Esophagus muscularis mucosa (tissue), 4 donors: ENCODE measurements around the gene STARD5. TPM values are rescaled to one million over a fixed set of nuclear protein-coding genes. Genes with fewer than 3 reads are reported as not detected.
A peak's percentile ranks its signal among the peaks of the same experiment; 100 is the strongest.

Experiments
- DNase-seq: peaks from one replicate; pipeline ENCODE4 v3.0.0-alpha.2; 2017; ENCODE audit errors: extremely low spot score
- H3K27ac ChIP-seq, 4 donors: fragments of 200-600 bp; sonication (generic); replicated peaks in 1 of 4; 1 replicate in 3 of 4; 2 replicates in 1 of 4; pipeline ENCODE4 v1.5.1; 2016 to 2019; ENCODE audit warnings: mild to moderate bottlenecking in 1 of 4
- H3K27me3 ChIP-seq, 4 donors: fragments of 200-600 bp; sonication (generic); one replicate each; pipeline versions ENCODE4 v1.5.1 to v1.6.0; 2016 to 2019
- H3K36me3 ChIP-seq, 4 donors: fragments of 200-600 bp; sonication (generic); one replicate each; pipeline ENCODE4 v1.5.1; 2016 to 2019
- H3K4me1 ChIP-seq, 4 donors: fragments of 200-600 bp; sonication (generic); one replicate each; pipeline ENCODE4 v1.5.1; 2016 to 2019
- H3K4me3 ChIP-seq, 4 donors: fragments of 200-600 bp; sonication (generic); 1 replicate in 2 of 4; 2 replicates in 2 of 4; pipeline ENCODE4 v1.5.1; 2016 to 2019; ENCODE audit warnings: mild to moderate bottlenecking in 4 of 4, moderate library complexity in 1 of 4
- H3K9me3 ChIP-seq, 4 donors: fragments of 200-600 bp; sonication (generic); 1 replicate in 3 of 4; 2 replicates in 1 of 4; pipeline ENCODE4 v1.5.1; 2016 to 2019
- EP300 ChIP-seq: sonication (generic); formaldehyde crosslinking; IDR thresholded peaks from one replicate; pipeline ENCODE4 v1.6.1; 2017; ENCODE audit warnings: antibody characterized with exemption
- POLR2A ChIP-seq: fragments of 450-650 bp; IDR thresholded peaks from one replicate; pipeline ENCODE4 v1.6.1; 2017; ENCODE audit warnings: antibody characterized with exemption, moderate library complexity, mild to moderate bottlenecking, low read depth
- POLR2AphosphoS5 ChIP-seq, 2 donors: sonication (generic); formaldehyde crosslinking; IDR thresholded peaks; one replicate each; pipeline ENCODE4 v1.6.1; 2017; ENCODE audit warnings: antibody characterized with exemption in 2 of 2
- WGBS: methylation state at CpG from one replicate; pipeline ENCODE4 v1.1.5; 2018; 5-methylcytosine and 5-hydroxymethylcytosine counted together
- intact Hi-C: fragments of 100-400 bp; cut with DNase I; formaldehyde crosslinking; loops from one replicate; pipeline ENCODE4 v1.15.1; 2023
- total RNA-seq, 4 donors: library from RNA; depleted of rRNA; stranded (reverse); fragments of >200 nt; gene quantifications; one replicate each; pipeline versions ENCODE4 v1.1.0 to v1.2.1, GENCODE V29; 2016
- TF ChIP-seq, protein P1 (sequence below), 3 experiments: fragments of 200-600 bp in 2 of 3; fragments of 450-650 bp in 1 of 3; sonication (generic) in 2 of 3; IDR thresholded peaks; one replicate each; pipeline ENCODE4 v1.5.1; 2017 to 2019; ENCODE audit warnings: antibody characterized with exemption in 3 of 3, mild to moderate bottlenecking in 2 of 3, moderate library complexity in 1 of 3

The STARD5 gene
- total RNA-seq, 4 donors from 2014 or later = 2.7 to 3.7 (median 3.0) TPM

DNA sequence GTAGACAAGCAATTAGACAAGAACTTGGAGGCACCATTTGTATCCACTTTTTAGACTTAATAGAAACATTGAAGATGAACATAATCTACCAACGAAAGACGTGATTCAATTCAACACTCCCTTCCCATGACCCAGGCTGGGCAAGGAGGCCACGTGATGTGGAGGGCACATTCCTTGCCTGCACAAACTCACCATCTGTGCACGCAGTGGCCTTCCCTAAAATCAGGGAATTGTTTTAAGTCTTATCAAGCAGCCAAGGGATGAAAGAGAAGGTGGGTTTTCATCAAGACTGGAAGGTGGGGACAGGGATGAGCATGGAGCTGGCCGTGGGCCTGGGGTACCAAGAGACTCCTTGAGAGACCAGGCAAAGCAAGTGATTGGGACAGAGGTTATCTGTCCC, 13.5 kb downstream of the STARD5 start:
- H3K9me3 ChIP-seq = no peaks in the 10 kb centered on the region
- intact Hi-C loops = no loop called here
- H3K27ac ChIP-seq = peak overlapping the region in 2 of 4 donors; percentile 3 to 14
- TF ChIP-seq, protein P1, sequence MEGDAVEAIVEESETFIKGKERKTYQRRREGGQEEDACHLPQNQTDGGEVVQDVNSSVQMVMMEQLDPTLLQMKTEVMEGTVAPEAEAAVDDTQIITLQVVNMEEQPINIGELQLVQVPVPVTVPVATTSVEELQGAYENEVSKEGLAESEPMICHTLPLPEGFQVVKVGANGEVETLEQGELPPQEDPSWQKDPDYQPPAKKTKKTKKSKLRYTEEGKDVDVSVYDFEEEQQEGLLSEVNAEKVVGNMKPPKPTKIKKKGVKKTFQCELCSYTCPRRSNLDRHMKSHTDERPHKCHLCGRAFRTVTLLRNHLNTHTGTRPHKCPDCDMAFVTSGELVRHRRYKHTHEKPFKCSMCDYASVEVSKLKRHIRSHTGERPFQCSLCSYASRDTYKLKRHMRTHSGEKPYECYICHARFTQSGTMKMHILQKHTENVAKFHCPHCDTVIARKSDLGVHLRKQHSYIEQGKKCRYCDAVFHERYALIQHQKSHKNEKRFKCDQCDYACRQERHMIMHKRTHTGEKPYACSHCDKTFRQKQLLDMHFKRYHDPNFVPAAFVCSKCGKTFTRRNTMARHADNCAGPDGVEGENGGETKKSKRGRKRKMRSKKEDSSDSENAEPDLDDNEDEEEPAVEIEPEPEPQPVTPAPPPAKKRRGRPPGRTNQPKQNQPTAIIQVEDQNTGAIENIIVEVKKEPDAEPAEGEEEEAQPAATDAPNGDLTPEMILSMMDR (IDR thresholded peaks at IDR 0.05) = no peak
- no peak for TF ChIP-seq EP300
- TF ChIP-seq POLR2A = no peak
- TF ChIP-seq POLR2AphosphoS5 (IDR thresholded peaks at IDR 0.05) = no peak
- H3K36me3 ChIP-seq = peaks cover 0 to 64% (median 42%) of the 10 kb centered on the region in 4 donors
- DNase-seq = no peak
- no peaks in the 10 kb centered on the region for H3K27me3 ChIP-seq
- 91% methylated on average over 5 of the region's 5 CpGs for WGBS
- H3K4me3 ChIP-seq = no peak overlapping the region
- peaks cover 5 to 26% (median 22%) of the 10 kb centered on the region in 4 donors for H3K4me1 ChIP-seq

- Histone ChIP-seq H3K4me3 (no peak overlapping the region), H3K9me3 (no peaks in the 10 kb centered on the region), H3K36me3 (peaks cover 0 to 67% (median 42%) of the 10 kb centered on the region in 4 donors), H3K4me1 (peaks cover 5 to 26% (median 22%) of the 10 kb centered on the region in 4 donors), H3K27ac (no peak overlapping the region), H3K27me3 (no peaks in the 10 kb centered on the region)
- intact Hi-C loops = no loop called here
- WGBS = 92% methylated on average over 8 of the region's 8 CpGs
- TF ChIP-seq, protein P1 (IDR thresholded peaks at IDR 0.05) = no peak
- no peak for TF ChIP-seq EP300
- no peak for TF ChIP-seq POLR2A
- TF ChIP-seq POLR2AphosphoS5 (IDR thresholded peaks at IDR 0.05) = no peak
- no peak for DNase-seq
These were observed 14.1 kb downstream of the STARD5 start for GRCh38 chr15:81309647-81310450.

GRCh38 chr15:81308260-81308659, 15.7 kb downstream of the STARD5 start:
- no CpG with 5 or more reads among the region's 2 CpGs for WGBS
- H3K27ac ChIP-seq = no peak overlapping the region

GRCh38 chr15:81304226-81304625, 19.7 kb downstream of the STARD5 start:
- peaks cover 0 to 82% (median 50%) of the 10 kb centered on the region in 4 donors for H3K36me3 ChIP-seq
- H3K4me1 ChIP-seq = peaks cover 5 to 18% (median 11%) of the 10 kb centered on the region in 4 donors
- 73% methylated on average over 5 of the region's 5 CpGs for WGBS
- intact Hi-C loops = no loop called here
- peaks cover 0 to 5% (median 0%) of the 10 kb centered on the region in 4 donors for H3K27me3 ChIP-seq
- no peaks in the 10 kb centered on the region for H3K9me3 ChIP-seq
- H3K4me3 ChIP-seq = no peak overlapping the region
- H3K27ac ChIP-seq = peak overlapping the region; percentile 17 to 44 (median 38)
- TF ChIP-seq POLR2A (no peak), POLR2AphosphoS5 (IDR thresholded peaks at IDR 0.05) (peak in 1 of 2 donors; percentile 13)
- DNase-seq = no peak

More at GRCh38 chr15:81308260-81308659, 15.7 kb downstream of the STARD5 start:
- H3K4me1 ChIP-seq = peaks cover 5 to 29% (median 25%) of the 10 kb centered on the region in 4 donors
- H3K36me3 ChIP-seq = peaks cover 0 to 72% (median 50%) of the 10 kb centered on the region in 4 donors
- TF ChIP-seq POLR2AphosphoS5 (IDR thresholded peaks at IDR 0.05) (no peak), EP300 (no peak), POLR2A (no peak)
- no peak for DNase-seq
- H3K9me3 ChIP-seq = no peaks in the 10 kb centered on the region
- no peaks in the 10 kb centered on the region for H3K27me3 ChIP-seq
- H3K4me3 ChIP-seq = no peak overlapping the region
- intact Hi-C loops = no loop called here

DNA sequence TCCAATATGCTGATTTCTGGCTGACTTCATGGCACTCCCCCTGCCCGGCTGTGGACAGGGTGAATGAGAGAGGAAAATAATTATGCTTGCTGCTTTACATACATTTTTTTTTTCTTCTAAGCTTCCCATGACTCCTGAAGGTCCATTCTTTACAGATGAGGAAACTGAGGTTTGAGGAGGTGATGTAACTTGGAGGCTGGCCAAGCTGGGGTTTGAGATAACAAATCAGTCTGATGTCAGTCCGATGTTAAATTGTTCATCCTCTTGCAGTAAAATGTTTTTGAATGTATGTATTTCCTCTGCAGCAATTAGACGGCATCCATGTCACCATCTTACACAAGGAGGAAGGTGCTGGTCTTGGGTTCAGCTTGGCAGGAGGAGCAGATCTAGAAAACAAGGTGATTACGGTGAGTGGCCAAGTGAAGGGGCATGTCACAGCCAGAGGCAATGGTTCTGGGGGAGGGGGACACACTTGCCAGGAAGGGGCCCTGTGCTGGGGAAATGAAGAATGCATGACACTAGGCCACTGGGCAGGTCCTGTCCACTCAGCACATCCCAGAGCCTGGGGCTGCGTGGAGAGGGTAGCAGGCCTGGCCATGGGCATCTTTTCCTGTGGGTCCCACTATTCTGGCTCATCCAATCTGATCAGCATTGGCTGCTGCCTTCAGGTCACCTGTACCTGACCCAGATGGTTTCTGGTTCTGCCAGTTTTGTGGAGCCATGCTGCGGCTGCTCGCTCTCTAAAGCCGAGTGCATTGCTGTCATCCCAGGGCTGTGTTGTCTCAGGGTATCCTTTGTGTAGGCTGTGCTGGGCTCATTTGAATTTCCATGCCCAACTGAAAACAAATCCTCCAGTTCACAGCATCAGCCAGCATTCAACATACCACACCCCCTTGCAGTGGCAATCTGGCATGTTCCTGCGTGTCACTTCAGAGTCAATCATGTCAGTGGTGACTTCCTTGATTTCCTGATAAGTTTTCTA, 20.4 kb downstream of the STARD5 start:
- intact Hi-C loops = no loop called here
- Histone ChIP-seq H3K27ac (peak overlapping the region; percentile 17 to 44 (median 38)), H3K9me3 (no peaks in the 10 kb centered on the region), H3K4me3 (no peak overlapping the region), H3K36me3 (peaks cover 0 to 78% (median 43%) of the 10 kb centered on the region in 4 donors), H3K27me3 (peaks cover 0 to 5% (median 0%) of the 10 kb centered on the region in 4 donors), H3K4me1 (peaks cover 5 to 23% (median 11%) of the 10 kb centered on the region in 4 donors)
- TF ChIP-seq POLR2A = no peak
- no peak for TF ChIP-seq EP300
- TF ChIP-seq, protein P1 (IDR thresholded peaks at IDR 0.05) = no peak
- no peak for TF ChIP-seq POLR2AphosphoS5 (IDR thresholded peaks at IDR 0.05)
- 81% methylated on average over 9 of the region's 9 CpGs for WGBS
- no peak for DNase-seq
